ENCODE measurements around the gene PMPCA.

PMPCA gene

GRCh38 chr9:136436055-136436634 lies 25.7 kb downstream of the PMPCA start:
- no peak for DNase-seq (ENCODE audit: low read depth in 2 of 2)

- DNase-seq (ENCODE audit: low read depth in 2 of 2) = no peak
These were observed 27.0 kb downstream of the PMPCA start for GRCh38 chr9:136437430-136437829.

DNA sequence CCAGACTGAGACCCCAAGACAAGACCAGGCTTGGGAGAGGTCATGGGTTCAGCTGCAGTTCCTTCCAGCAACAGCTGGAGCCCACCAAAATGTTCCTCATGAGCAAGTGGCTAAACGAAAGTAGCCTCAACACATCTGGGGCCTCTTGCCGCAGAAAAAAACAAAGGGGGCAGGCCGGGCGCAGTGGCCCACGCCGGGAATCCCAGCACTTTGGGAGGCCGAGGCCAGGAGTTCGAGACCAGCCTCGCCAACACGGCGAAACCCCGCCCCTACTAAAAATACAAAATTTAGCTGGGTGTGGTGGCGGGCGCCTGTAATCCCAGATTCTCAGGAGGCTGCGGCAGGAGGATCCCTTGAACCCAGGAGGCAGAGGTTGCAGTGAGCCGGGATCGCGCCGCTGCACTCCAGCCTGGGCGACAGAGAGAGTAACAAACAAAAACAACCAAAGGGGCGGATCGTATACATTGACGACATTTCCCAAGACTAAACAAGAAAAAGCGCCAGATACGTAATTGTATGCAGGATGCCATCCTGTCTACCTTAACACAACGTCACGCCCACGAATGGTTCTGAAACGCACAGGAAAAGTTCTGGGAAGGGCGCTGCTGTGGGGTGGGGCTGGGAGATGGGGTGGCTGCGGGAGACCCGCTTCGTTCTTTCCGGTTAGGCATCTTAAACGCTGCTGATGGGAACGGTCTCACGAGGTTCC lies 27.5 kb downstream of the PMPCA start:
- DNase-seq (ENCODE audit: low read depth in 2 of 2) = no peak

GRCh38 chr9:136438548-136439480 lies 28.4 kb downstream of the PMPCA start:
- DNase-seq (ENCODE audit: low read depth in 2 of 2) = peak; percentile 42 to 45

DNA sequence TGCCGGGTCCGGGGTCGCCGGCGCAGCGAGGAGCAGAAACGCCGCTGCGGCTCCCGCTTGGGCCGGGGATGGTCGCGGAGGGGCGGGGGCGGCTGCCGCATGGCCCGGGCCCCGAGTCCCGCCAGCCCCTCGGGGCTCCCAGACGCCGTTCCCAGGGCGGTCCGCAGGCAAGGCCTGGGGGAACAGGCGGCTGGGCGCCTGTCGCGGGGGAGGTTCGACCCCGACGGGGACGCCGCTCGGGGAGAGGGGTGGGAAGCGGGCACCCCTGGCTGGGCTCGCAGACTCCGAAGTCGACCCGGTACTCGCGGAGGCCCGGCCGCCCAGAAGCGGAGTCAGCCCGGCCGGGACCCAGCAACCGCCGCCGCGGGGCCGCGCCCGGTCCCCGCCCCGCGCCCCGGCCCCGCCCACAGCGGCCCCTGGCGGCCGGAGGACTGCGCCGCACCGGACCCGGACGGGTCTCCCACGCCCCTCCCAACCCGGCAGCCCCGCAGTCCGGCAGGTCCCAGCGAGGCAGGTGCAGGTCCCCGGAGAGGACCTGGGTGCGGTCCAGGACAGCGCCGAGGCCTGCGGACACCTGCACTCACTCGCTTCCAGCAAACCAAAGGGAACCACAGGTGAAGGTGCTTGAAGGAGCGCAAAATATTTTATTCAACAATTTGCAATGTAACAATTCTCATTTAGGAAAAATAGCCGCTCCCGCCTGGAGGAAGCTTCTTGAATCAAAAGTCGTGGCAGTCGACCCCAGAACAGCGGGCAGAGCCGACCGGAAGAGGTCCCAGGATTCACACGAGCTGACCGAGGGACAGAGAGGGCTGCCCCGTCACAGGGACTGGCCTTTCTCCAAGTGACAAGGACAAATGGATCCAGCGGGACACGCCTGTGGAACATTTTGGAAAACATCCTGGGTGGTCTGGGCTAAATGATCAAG lies 29.3 kb downstream of the PMPCA start, which contains the start of gene INPP5E:
TSS of gene INPP5E (minus strand) at position 365 of the 928 bp plus-strand sequence. CDS start 426 bp downstream, outside the sequence.
- DNase-seq (ENCODE audit: low read depth in 2 of 2) = peak; percentile 72

DNA sequence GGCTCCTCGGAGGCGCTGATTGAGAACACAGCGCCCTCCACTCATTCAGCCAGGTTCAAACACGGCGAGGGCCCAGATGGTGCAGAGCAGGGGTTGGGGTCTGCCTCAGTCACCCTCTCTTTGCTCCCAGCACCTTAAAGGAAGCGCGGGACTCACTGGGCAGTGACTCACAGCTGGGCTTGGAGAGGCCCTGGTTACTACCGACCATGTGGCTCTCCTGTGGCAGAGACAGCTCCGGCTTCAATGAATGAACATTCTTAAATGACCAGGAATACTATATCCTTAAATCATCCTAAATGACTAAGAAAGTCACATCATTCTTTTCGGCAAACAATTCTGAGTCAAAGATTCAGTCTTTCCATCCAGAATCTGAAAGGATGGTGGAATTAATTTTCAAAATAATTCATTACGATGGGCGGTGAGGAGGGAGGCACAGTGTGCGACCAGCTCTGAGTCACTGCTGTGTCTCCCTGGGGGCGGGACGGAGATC lies 30.8 kb downstream of the PMPCA start:
- DNase-seq (ENCODE audit: low read depth in 2 of 2) = no peak

DNA sequence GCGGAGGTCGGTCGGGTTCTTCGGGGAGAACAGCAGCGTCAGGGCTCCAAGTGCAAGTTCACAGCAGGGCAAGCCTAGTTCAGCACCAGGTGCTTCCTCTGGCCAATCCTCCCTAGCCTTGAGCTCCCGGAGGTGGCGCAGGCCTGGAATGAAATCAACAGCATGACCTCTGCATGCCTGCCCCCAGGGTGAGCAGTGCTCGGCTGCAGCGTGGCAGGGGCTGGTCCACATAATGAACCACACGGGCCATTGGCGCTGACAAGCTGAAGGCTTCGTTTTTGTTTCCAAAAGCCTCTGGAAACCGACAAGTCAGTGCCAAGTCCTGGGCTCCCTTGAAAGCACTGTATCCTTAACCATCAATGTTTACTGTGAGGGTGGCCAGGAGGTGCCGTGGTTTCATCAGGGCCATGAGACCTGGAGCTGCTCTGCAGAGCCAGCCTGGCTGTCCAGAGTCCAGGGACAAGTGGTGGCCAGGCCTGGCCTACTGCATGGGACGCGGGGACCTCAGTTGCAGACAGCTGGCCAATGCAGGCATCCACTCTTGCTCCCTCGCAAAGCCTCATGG lies 31.3 kb downstream of the PMPCA start:
- no peak for DNase-seq (ENCODE audit: low read depth in 2 of 2)

DNA sequence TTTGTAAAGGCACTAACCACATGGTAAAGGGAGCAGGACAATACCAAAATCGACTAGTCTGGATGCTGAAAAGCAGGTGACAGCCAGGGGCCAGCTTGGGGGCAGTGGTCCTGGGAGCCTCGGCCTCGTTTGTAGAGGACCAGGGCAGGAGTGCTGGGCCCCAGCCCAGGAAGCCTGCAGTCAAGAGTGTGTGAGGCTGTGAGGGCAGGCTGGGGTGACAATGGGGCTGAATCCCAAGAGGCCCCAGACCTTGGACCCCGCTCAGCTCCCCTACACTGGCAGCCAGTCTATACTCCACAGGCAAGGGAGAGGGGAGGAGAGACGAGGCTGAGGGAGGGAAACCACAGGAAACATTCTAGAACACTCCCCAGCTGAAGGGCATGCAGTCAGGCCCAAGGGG lies 31.8 kb downstream of the PMPCA start:
- no peak for DNase-seq (ENCODE audit: low read depth in 2 of 2)

DNA sequence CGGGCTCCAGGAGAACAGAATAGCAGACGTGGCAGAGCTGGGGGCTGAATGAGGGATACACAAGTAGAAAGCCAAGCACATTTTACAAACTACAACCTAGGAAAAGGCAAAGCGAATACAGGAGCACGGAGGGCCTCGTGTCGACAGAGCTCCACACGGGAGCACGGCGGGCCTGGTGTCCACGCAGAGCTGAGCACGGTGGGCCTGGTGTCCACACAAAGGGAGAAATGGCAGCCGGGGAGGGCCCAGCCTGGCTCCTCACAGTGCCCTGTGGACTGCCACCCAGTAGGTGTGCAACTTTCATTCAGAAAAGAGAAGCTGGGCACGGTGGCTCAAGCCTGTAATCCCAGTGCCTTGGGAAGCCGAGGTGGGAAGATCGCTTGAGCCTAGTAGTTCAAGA lies 32.6 kb downstream of the PMPCA start:
- DNase-seq (ENCODE audit: low read depth in 2 of 2) = no peak

DNA sequence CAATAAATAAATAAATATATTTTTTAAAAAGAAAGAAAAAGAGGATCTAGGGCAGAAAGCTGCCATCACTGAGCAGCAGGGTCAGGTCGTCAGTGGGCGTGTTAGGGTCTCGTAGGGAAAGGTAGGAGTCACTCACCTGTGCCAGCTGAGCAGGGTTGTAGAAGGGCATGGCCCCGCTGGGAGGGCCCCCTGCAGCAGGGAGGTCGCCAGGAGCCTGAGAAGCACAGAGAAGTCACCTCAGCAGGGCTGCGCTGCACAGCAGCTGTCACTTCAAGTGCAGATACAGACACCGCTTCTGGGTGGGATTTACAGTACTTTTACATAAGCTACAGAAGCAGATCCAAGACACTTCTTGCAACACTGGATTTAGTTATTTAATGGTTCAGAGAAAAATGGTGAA lies 33.2 kb downstream of the PMPCA start:
- DNase-seq (ENCODE audit: low read depth in 2 of 2) = no peak

- DNase-seq (ENCODE audit: low read depth in 2 of 2) = no peak
These were observed 33.6 kb downstream of the PMPCA start for GRCh38 chr9:136444102-136444501.

DNA sequence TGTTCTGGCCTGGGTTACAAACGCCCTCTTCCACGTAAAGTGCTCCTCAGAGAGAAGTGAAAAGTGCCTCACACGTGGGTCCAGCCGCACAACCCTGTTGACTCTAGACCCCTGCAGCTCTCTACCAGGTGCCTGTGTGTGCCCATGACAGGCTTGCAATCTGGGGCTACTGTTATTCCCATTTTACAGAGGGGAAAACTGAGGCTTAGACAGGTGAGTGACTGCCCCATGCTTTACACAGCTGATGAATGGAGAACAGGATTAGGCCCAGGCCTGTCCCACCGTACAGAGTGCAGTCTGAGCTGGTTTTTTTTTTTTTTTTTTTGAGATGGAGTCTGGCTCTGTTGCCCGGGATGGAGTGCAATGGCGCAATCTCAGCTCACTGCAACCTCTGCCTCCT lies 35.3 kb downstream of the PMPCA start:
- DNase-seq (ENCODE audit: low read depth in 2 of 2) = no peak

GRCh38 chr9:136447173-136447778 lies 36.8 kb downstream of the PMPCA start:
- DNase-seq (ENCODE audit: low read depth in 2 of 2) = no peak

- no peak for DNase-seq (ENCODE audit: low read depth in 2 of 2)
These were observed 38.2 kb downstream of the PMPCA start for GRCh38 chr9:136448655-136449054.

GRCh38 chr9:136451221-136451877 lies 40.9 kb downstream of the PMPCA start:
- DNase-seq (ENCODE audit: low read depth in 2 of 2) = no peak

- DNase-seq (ENCODE audit: low read depth in 2 of 2) = no peak
These were observed 42.9 kb downstream of the PMPCA start for GRCh38 chr9:136453326-136453725.

GRCh38 chr9:136454026-136454796 lies 43.8 kb downstream of the PMPCA start:
- no peak for DNase-seq (ENCODE audit: low read depth in 2 of 2)

DNA sequence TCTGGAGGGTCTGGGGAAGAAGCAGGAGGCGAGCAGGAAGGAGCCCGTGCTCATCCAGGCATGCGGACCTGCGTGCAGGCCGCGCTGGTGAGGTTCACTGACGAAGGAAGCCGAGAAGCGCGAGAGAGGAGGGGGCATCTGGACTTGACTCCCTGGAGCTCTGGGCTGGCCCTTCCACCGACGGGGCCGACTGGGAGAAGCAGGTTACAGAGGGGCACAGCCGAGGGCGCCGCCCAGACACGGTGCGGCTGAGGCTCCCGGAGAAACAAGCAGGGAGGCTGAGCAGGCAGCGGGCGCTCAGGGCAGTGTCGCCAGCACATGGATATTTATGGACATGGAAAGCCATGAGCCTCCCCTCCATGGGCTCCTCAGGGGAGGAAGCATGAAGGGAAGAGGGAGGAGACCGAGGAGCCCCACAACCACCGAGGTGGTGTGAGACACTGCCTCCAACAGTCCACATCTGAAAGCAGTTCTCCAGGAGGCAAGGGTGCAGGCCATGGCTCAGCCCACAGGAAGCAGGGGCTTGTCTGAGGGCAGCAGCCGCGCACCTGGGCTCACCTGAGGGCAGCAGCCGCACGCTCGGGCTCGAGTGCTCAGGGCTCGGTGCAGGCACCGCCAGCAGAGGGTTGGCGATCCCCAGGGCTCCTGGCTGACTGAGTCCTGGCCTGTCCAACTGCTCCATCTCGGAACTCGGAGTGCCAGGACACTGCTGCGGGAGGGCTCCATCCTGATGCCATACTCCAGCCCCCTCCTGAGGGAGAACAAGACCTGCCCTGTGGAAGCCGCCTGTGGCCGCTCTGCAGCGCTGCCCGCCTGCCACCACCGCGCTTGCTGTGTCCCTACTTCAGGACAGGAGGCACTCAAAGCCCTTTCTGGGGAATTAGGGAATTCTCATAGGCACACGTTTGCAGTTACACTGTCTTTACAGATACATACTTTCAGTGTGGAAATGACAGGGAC lies 44.9 kb downstream of the PMPCA start:
- DNase-seq (ENCODE audit: low read depth in 2 of 2) = no peak
